Stimulated activated CD4-positive, alpha-beta T cell treated with anti-CD3 and anti-CD28 coated beads, Interleukin-15, amount 100 ng/mL, for 24 hours (primary cell): ENCODE measurements around the gene GET4.

Experiments used
- DNase-seq: peaks from one replicate; pipeline ENCODE4 v3.0.0-alpha.2; 2020

Gene GET4

DNA sequence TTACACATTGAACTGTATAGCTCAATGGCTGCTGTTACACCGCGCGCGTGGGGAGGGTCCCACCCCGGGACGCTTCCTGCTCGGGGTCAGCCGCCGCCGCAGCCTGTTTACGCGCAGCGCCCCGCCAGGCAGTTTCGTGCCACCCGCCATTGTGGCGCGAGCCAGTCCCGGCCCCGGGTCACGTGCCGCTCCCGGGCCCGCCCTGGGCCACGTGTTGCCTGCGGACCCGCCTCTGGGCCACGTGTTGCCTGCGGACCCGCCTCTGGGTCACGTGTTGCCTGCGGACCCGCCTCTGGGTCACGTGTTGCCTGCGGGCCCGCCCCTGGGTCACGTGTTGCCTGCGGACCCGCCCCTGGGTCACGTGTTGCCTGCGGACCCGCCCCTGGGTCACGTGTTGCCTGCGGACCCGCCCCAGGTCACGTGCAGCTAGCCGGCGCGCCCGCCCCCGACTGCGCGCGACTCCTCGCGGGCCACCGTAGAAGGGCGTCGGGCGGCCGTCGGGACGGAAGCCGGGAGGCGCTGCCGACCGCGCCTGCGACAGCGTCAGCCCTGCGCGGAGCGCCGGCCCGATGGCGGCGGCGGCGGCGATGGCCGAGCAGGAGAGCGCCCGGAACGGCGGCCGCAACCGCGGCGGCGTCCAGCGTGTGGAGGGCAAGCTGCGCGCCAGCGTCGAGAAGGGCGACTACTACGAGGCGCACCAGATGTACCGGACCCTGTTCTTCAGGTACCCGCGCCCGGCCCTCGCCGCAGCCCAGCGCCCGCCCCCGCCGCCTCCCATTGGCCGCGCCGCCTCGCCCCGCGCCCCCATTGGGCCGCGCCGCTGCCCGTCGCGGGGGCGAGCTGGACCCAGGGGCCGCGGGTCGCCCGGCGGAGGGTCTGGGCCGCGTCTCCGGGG is at the start of gene GET4:
GET4 (plus strand) TSS at position 478 of the 895 bp plus-strand sequence; CDS start at position 570, 92 bp downstream.
- peak; percentile 95 for DNase-seq

GRCh38 chr7:828793-829561 is 47.4 kb upstream of the GET4 start:
- DNase-seq = no peak

DNA sequence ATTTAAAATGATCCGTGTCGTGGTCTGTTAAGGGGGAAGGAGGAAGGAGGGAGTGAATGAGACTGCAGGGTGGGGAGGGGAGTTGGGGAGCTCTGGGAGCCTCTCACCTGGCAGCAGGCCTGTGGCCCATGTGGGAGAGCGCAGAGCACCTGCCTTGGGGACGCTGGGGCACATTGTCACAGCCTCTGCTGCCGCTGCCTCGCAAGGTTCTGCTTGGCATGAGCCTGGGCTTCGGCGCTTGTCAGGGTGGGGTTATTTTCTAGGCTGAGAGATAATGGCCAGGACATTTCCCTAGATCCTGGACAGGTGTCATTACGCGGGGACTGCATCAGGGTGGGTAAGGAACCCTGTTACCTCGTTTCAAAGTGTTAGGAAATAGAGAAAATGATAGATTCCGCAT is 46.3 kb upstream of the GET4 start:
- DNase-seq = no peak

- DNase-seq = peak; percentile 31
Observed at GRCh38 chr7:831596-832166, 44.7 kb upstream of the GET4 start.

DNA sequence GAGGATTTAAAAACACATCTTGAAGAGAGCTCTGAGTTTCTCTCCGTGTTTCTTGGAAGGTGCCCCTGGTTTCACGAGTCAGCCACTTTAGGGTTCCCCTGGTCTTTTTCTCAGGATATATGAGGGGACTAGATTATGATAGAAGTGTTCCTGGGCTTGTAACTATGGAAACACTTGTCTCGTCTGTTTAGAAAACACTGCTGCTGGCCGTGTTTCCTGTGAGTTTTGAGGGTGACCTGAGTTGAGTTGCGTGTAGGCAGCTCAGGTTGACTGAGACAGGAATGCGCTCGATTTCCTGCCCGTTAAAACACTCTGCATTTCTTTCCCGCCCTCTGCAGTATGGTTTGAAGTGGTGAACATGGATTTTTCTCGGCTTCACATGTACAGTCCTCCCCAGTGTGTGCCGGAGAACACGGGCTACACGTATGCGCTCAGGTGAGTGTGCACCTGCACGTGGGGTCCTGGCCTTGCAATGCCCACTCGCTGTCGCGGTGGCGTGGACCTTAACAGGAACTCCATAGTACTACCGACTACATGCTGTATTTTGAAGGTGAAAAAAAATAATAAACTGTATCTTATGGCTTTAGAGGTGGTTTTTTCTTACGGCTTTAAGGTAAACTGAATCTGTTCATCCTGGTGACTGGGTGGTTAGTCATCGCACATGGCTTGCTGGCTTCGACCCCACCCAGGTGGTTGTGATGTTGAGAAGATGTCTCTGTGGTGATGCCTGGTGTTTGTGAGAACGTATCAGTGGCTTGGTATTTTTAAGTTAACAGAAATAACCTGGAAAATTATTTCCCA is 44.0 kb upstream of the GET4 start, which contains the start of gene SUN1:
SUN1 (plus strand) TSS at position 310 of the 801 bp plus-strand sequence; CDS start at position 359, 49 bp downstream.
- peak; percentile 81 for DNase-seq

DNA sequence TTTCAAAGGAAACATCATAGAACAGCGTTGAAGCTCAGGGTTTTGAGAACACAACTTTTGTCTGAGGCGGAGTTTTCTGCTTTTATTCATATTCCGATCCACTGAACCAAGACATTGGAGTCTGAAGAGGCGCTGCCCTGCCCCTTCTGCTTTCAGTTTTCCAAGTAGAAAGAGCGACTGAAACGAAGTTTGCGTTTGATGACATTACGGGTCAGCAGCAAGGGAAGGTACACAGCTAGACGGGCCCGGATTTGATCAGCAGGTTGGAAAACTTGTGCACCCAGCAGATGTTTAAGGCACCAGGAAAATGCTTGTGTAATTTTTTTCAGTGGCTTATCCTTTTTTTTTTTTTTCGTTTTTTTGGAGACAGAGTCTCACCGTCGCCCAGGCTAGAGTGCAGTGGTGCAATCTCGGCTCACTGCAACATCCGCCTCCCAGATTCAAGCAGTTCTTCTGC is 43.4 kb upstream of the GET4 start:
- DNase-seq = no peak

DNA sequence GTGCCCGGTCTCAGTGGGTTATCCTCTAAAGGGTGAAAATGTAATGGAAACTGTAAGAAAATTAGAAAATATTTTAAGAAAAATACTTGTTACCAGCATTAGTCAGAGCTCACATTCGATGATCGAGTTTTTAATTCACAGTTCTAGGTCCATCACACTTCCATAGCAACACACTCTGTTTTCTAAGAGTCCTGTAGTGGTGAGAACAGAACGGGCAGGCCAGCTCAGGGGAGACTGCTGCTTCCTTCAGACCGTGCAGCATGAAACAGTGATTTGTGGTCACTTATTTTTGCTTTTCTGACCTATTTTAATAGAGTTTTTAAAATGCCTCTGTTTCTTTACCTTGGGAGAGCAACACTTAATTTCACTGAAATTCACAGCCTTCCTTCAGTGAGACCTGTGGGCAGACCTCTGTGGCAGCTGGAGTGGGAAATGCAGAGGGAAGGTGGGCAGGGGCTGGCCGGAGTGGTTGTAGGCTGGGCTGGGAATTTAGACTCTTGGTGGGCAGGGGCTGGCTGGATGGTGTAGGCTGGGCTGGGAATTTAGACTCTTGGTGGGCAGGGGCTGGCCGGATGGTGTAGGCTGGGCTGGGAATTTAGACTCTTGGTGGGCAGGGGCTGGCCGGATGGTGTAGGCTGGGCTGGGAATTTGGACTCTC is 42.6 kb upstream of the GET4 start:
- DNase-seq = no peak

DNA sequence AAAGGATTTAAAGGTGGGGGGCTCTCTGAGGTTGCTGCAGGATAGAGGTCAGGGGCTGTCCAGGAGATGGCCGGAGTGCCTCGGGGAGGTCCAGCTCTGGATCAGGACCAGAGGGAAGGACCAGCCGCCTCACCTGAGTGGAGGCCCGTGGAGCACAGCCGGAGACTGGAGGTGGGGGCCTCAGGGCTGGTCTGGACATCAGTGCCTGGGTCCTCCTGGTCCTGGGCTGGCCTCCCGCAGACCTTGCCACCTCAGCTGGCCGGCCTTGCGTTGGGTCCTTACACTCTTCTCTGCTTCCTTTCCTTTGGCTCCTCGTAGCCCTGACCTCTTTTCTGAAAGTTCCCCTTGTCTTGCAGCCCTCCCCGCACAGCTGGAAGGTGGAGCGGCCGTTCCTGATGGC is 42.1 kb upstream of the GET4 start:
- no peak for DNase-seq

DNA sequence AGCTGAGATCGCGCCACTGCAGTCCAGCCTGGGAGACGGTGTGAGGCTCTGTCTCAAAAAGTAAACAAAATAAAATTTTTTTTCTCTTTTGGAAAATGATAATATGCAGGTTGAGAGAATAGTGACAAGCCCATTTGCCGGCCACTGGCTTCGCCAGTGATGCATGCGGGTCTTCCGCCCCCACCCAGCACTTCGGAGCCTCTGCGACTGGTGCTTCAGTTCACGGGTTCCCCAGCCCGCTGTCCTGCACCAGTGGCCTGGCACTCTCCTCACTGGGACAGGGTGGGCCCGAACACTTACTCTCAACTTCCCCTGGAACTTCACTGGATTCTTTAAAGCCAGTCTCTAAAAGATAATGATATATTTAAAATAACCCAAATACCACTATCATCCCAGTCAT is 41.3 kb upstream of the GET4 start:
- DNase-seq = no peak

DNA sequence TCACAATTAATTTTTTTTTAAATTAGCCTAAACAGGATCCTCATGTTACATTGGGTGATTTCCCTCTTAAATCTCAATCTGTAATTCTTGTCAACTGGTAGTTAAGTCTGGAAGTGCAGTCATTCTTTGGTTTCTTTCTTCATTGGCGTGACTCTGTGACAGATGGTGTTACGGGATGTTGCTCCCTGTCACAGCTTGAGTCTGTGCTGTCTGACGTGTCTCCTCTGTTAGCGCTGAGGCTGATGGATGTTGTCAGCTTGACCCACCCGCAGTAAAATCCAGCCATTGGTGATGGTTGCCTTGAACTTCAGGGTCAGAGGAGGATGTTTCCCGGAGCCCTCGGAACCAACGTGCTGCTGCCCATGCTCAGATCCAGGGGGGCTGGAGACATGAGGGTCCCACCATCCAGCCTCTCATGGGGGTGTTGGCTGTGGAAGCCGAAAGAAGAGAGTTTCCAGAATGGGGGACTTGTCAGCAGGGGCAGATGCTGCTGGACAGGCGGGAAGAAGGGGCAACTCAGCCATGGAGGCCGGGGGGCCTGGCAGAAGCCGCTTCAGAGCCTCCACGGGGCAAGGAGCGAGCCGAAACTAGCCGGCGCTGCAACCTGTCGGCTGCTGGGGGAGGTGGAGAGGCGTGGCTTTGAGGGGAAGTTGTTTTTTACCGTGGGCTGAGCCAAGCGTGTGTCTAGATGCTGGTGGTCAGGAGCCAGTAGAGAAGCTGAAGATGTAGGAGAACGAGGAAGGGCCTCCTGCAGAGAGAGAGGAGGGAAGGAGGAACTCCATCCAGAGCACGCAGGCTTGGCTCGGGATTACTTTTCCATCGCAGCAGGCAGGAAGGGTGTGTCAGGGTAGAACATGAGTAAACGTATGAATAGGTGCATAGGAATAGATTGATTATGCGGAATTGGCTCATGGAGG is 40.6 kb upstream of the GET4 start:
- no peak for DNase-seq

DNA sequence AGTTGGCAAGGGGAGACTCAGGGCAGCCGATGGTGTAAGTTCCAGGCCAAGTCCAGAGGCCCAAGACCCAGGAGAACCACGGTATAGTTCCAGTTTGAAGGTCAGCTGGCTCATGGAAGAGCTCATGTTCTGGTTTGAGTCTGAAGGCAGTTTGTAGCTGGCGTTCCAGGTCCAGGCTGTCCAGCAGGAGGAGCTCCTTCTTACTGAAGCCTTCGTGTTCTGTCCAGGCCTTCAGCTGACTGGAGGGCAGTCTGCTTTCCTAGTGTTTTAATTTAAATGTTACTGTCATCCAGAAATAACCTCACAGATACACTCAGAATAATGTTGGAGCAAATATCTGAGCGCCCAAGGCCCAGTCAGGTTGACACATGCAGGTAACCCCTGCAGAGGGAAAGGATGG is 39.9 kb upstream of the GET4 start:
- DNase-seq = no peak

DNA sequence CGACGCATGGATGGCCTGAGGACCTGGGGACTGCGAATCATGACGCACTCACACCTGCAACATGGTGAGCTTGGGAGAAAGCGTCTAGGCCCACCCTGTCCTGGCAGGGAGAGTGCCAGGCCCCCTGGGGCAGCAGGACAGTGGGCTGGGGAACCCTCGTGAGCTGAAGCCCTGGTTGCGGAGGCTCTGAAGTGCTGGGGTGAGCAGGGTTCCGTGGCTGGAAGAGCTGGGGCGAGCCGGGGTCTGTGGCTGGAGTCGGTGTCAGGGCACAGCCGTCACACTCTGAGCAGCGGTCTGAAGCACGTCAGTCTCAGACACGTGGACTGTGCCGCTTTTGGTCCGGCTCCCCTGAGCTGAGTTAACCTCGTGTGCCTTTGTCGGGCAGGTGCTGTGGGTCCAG is 39.4 kb upstream of the GET4 start:
- DNase-seq = no peak

DNA sequence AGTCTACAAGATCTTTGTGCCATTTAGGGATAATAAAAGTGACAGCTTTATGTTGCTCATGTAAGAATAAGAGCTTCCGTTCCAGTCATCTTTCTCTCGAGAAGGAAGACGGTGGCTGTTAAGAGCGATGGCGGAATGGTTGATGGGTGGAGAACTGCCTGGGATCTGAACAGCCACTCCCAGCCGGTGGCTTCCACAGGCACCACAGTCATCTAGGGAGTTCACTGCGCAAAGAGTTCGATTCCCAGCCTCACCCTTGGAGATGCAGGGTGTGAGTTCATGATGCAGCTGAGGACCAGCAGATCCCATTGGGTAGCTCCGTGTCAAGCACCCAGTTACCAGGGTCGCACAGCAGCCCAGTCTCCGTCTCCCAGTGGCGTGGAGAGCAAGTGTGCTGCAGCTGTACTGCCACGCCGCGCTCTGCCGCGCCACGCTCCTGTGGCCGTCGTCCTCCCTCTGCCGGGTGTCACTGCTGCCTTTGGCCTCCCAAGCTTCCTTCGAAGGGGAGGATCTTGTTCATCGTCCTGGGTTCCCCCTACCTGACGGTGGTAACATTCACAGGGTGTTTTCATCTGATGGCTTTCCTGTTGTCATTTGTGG is 36.3 kb upstream of the GET4 start:
- DNase-seq = no peak

DNA sequence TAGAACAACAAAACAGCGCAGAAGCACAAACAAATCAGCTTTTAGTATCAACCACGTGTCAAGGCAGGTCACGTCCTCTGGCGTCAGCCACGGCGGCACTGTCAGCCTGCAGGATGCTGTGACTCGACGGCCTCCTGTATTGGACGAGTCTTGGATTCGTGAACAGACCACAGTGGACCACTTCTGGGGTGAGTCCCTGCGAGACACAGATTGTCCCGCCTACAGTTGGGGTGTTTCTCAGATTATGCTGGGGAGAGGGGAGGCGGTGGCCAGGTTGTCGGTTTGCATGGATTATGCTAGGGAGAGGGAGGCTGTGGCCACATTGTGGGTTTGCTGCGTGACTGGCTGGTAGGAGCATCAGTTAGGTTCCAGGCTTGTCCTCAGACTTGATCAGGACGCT is 34.4 kb upstream of the GET4 start:
- DNase-seq = no peak

GRCh38 chr7:842431-843031 is 33.8 kb upstream of the GET4 start:
- DNase-seq = no peak

DNA sequence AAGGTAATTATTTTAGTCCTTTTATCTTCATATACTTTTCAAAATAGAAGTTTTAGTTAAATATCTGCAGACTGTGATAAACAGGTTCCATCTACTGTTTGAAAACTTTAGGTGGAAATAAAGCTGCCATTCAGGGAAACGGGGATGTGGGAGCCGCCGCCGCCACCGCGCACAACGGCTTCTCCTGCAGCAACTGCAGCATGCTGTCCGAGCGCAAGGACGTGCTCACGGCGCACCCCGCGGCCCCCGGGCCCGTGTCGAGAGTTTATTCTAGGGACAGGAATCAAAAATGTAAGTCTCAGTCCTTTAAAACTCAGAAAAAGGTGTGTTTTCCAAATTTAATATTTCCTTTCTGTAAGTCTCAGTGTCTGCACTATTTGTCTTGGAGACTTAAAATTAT is 33.1 kb upstream of the GET4 start:
- DNase-seq = no peak

- no peak for DNase-seq
Observed at GRCh38 chr7:844043-844442, 32.3 kb upstream of the GET4 start.

DNA sequence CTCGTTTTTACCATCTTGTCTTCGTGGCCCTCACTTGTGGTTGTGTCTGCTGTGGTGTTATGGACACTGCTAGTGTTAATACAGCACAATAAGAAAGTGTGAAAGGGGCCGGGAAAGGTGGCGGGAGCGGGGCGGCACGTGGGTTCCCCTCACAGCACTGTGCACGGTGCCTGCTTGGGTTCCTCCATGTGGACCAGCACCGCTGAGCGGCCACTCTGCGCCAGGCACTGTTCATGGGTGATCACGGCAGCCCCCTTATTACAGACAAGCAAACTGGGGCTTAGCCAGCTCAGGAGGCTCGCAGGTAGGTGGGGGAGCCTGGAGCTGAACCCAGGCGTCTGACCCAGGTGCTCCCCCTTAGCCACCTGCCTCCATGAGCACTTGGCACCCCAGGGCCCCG is 31.8 kb upstream of the GET4 start:
- DNase-seq = no peak

GRCh38 chr7:845091-845490 is 31.3 kb upstream of the GET4 start:
- no peak for DNase-seq

DNA sequence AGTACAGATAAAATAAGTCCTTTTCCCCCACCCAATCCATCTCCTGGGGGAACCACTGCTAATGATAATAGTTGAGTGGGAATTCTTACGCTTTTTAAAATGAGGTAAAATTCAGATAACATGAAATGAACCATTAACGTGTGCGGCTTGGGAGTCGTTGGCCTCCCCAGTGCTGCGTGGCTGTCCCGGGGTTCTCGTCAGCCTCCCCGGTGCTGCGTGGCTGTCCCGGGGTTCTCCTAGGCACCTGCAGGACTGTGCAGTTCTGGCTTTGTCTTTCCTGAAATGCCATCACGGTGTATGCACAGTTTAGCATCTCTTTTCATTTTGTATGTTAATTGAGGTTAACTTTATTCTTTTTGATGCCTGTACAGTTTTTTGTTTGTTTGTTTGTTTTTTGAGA is 30.6 kb upstream of the GET4 start:
- DNase-seq = no peak
